AG04449 (cell line): ENCODE results near the gene SERTAD4.

ENCODE experiments used
- CTCF ChIA-PET: fragments of 350-600 bp; formaldehyde crosslinking; extraction: SDS; loops from one replicate; lab custom pipeline; 2021; ENCODE audit warnings: antibody characterized with exemption; lab: Yijun Ruan, JAX
- POLR2A ChIA-PET: fragments of 400-600, 350-600 bp; formaldehyde crosslinking; extraction: SDS; loops from one replicate; lab custom pipeline; 2020; ENCODE audit warnings: antibody characterized with exemption, inconsistent platforms; lab: Yijun Ruan, JAX
- DNase-seq: peaks from one replicate; pipeline ENCODE4 v3.0.0-alpha.2; 2010; ENCODE audit warnings: low read depth, low spot score
- H3K4me3 ChIP-seq: 2 replicates; pipeline ENCODE4 v1.5.1; 2011; ENCODE audit warnings: low read depth, mild to moderate bottlenecking, control low read depth, low read length
- TF ChIP-seq, protein P1 (sequence below): IDR thresholded peaks from one replicate; pipeline ENCODE4 v1.5.1; 2011; ENCODE audit warnings: mild to moderate bottlenecking, moderate library complexity, low read length, control low read depth, inconsistent platforms; ENCODE audit not compliant: insufficient read depth; ENCODE audit errors: missing control alignments

SERTAD4 gene

DNA sequence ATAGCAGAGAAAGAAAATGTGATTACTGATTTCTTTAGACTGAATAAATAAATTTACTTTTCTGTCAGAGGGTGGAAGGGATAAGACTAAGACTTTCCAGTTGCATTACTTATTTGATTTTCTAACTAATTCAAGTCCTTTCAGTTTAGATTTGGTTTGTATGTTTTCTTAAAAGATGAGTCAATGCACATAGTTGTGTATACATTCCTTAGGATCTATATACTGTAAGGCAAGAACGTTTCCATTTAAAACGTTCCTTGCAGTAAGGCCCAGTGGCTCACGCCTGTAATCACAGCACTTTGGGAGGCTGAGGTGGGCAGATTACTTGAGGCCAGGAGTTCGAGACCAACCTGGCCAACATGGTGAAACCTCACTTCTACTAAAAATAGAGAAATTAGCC lies 14.5 kb upstream of the SERTAD4 start:
- POLR2A ChIA-PET: no interaction called here
- H3K4me3 ChIP-seq: no peak overlapping the region
- no peak for DNase-seq
- CTCF ChIA-PET: no interaction called here
- TF ChIP-seq, protein P1, sequence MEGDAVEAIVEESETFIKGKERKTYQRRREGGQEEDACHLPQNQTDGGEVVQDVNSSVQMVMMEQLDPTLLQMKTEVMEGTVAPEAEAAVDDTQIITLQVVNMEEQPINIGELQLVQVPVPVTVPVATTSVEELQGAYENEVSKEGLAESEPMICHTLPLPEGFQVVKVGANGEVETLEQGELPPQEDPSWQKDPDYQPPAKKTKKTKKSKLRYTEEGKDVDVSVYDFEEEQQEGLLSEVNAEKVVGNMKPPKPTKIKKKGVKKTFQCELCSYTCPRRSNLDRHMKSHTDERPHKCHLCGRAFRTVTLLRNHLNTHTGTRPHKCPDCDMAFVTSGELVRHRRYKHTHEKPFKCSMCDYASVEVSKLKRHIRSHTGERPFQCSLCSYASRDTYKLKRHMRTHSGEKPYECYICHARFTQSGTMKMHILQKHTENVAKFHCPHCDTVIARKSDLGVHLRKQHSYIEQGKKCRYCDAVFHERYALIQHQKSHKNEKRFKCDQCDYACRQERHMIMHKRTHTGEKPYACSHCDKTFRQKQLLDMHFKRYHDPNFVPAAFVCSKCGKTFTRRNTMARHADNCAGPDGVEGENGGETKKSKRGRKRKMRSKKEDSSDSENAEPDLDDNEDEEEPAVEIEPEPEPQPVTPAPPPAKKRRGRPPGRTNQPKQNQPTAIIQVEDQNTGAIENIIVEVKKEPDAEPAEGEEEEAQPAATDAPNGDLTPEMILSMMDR: no peak

GRCh38 chr1:210222340-210223006 lies 10.1 kb upstream of the SERTAD4 start:
- CTCF ChIA-PET: interaction anchor here (1.5 kb wide), 1 partner anchor 11 kb away, joined by 5 read pairs; no protein-coding TSS in a partner anchor
- no peak overlapping the region for H3K4me3 ChIP-seq
- TF ChIP-seq, protein P1: no peak
- no peak for DNase-seq
- POLR2A ChIA-PET: interaction anchor here (0.7 kb wide), 1 partner anchor 75 kb away, joined by 3 read pairs; no protein-coding TSS in a partner anchor

GRCh38 chr1:210223226-210223904 lies 9.2 kb upstream of the SERTAD4 start:
- ChIA-PET CTCF (interaction anchor here (1.5 kb wide), 1 partner anchor 10 kb away, joined by 5 read pairs; no protein-coding TSS in a partner anchor), POLR2A (no interaction called here)
- H3K4me3 ChIP-seq: no peak overlapping the region
- no peak for DNase-seq
- TF ChIP-seq, protein P1: no peak

- TF ChIP-seq, protein P1: no peak
- POLR2A ChIA-PET: no interaction called here
- H3K4me3 ChIP-seq: no peak overlapping the region
- no peak for DNase-seq
- CTCF ChIA-PET: interaction anchor here (1.1 kb wide), 1 partner anchor 12 kb away, joined by 4 read pairs; no protein-coding TSS in a partner anchor
These were observed 4.4 kb upstream of the SERTAD4 start for GRCh38 chr1:210228158-210228557.

DNA sequence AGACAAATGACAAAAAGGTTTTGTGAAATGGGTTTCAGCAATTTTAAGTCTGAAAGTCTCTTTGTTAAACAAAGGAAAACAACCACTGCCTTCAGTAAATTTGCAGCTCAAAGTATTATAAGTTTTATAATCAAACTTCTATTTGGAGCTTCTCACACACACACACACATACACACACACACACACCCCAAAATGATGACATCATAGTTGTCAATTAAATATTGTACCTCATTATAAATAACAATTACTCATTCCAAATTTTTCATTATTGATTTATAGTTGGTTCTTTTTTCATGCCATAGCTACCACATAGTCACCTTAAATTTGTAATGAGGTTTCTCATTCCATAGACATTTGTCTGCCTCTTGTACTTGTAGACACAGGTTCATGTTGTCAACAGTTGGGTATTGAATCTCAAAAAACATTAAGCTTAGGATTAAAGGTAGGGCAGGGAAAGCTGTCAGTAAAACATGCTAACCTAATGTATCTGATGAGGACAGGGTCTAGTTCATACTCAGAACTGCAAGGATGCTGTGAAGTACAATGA lies 2.4 kb upstream of the SERTAD4 start:
- CTCF ChIA-PET: no interaction called here
- H3K4me3 ChIP-seq: no peak overlapping the region
- DNase-seq: no peak
- POLR2A ChIA-PET: no interaction called here
- TF ChIP-seq, protein P1: no peak

DNA sequence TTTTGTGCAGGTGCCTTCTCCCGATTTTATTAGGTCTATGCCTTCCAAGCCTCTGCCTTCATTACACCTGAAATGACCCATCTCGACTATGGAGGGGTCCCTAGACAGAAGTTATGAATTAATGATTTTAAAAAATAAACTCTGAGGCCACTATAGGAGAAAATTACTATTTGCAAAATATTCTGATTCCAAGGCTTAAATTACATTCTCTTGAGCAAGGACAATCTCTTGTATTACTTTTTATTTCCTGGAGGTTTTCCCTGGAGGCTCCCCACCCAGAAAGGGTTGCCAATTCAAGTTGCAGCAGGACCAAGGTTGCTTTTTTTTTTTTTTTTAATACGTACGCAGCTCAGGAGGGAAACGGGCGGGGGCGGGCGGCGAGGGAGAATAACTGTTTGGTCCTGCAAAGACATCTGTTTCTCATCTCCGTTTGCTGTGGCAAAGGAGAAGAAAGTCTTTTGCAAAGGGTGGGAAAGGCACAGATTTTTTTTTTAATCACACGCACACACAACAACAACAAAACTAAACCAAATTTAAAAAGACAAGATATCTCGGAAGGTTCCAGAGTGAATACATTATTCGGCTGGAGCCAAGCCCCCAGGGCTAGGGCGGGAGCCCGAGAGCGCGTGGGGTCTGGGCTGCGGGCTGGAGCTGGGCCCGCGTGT lies 618 bp upstream of the SERTAD4 start:
- ChIA-PET CTCF (interaction anchor here (1.6 kb wide), 1 partner anchor 7 kb away, joined by 4 read pairs; no protein-coding TSS in a partner anchor), POLR2A (no interaction called here)
- TF ChIP-seq, protein P1: no peak
- H3K4me3 ChIP-seq: peak overlapping the region; percentile 58
- no peak for DNase-seq
